RWPE2 (cell line): ENCODE measurements around the gene MUC4.

Source experiments
- ATAC-seq: fragments of 200-7000 bp; cut with Tn5 transposase; 3 replicates; pipeline ENCODE4 v1.9.1; 2021; ENCODE audit warnings: low read depth
- DNase-seq: peaks from one replicate; pipeline ENCODE4 v3.0.0-alpha.2; 2020; ENCODE audit warnings: low spot score
- H3K27ac ChIP-seq: fragments of 450-650 bp; 2 replicates; pipeline ENCODE4 v1.5.1; 2017; ENCODE audit warnings: mild to moderate bottlenecking; ENCODE audit not compliant: poor library complexity, severe bottlenecking
- H3K27me3 ChIP-seq: fragments of 250-450 bp; sonication (Bioruptor Pico); 2 replicates; pipeline ENCODE4 v1.5.1; 2021; ENCODE audit warnings: mild to moderate bottlenecking, moderate library complexity; ENCODE audit not compliant: insufficient read depth, poor library complexity, severe bottlenecking
- H3K36me3 ChIP-seq: fragments of 250-450 bp; sonication (Bioruptor Pico); 2 replicates; pipeline ENCODE4 v1.5.1; 2020; ENCODE audit warnings: low read depth, mild to moderate bottlenecking, moderate library complexity
- H3K4me1 ChIP-seq: fragments of 250-450 bp; sonication (Bioruptor Pico); 2 replicates; pipeline ENCODE4 v1.5.1; 2021; ENCODE audit warnings: mild to moderate bottlenecking, moderate library complexity; ENCODE audit not compliant: insufficient read depth, poor library complexity, severe bottlenecking
- H3K4me3 ChIP-seq: fragments of 250-450 bp; sonication (Bioruptor Pico); 2 replicates; pipeline ENCODE4 v1.5.1; 2021; ENCODE audit warnings: mild to moderate bottlenecking, moderate library complexity; ENCODE audit not compliant: severe bottlenecking
- H3K9me3 ChIP-seq: fragments of 250-450 bp; sonication (Bioruptor Pico); 2 replicates; pipeline ENCODE4 v1.5.1; 2021; ENCODE audit warnings: mild to moderate bottlenecking, moderate library complexity; ENCODE audit not compliant: severe bottlenecking
- CTCF ChIP-seq: fragments of 450-650 bp; IDR thresholded peaks from one replicate; pipeline ENCODE4 v1.5.1; 2017; ENCODE audit warnings: mild to moderate bottlenecking, moderate library complexity; ENCODE audit not compliant: poor library complexity, severe bottlenecking

MUC4 gene

GRCh38 chr3:195758721-195759353 lies 52.9 kb downstream of the MUC4 start:
- H3K9me3 ChIP-seq, result no peaks in the 10 kb centered on the region
- H3K4me1 ChIP-seq, result no peaks in the 10 kb centered on the region
- no peaks in the 10 kb centered on the region for H3K36me3 ChIP-seq
- DNase-seq, result no peak
- ATAC-seq, result no peak
- H3K4me3 ChIP-seq, result no peak overlapping the region
- peaks cover 31% of the 10 kb centered on the region for H3K27me3 ChIP-seq
- H3K27ac ChIP-seq, result no peak overlapping the region
- no peak for TF ChIP-seq CTCF

GRCh38 chr3:195757827-195758226 lies 53.9 kb downstream of the MUC4 start:
- ATAC-seq, result no peak
- Histone ChIP-seq H3K27me3 (peaks cover 31% of the 10 kb centered on the region), H3K9me3 (no peaks in the 10 kb centered on the region), H3K36me3 (no peaks in the 10 kb centered on the region), H3K27ac (no peak overlapping the region), H3K4me3 (no peak overlapping the region), H3K4me1 (no peaks in the 10 kb centered on the region)
- DNase-seq, result no peak
- TF ChIP-seq CTCF, result no peak

- Histone ChIP-seq H3K4me3 (no peak overlapping the region), H3K27ac (no peak overlapping the region), H3K36me3 (no peaks in the 10 kb centered on the region), H3K4me1 (no peaks in the 10 kb centered on the region), H3K9me3 (no peaks in the 10 kb centered on the region), H3K27me3 (peaks cover 31% of the 10 kb centered on the region)
- no peak for TF ChIP-seq CTCF
- no peak for ATAC-seq
- DNase-seq, result no peak
Measured at GRCh38 chr3:195757438-195757770, 54.3 kb downstream of the MUC4 start.

GRCh38 chr3:195755791-195756676 lies 55.7 kb downstream of the MUC4 start:
- no peak for TF ChIP-seq CTCF
- H3K4me3 ChIP-seq, result no peak overlapping the region
- DNase-seq (no peak), ATAC-seq (no peak)
- H3K9me3 ChIP-seq, result no peaks in the 10 kb centered on the region
- H3K27me3 ChIP-seq, result peaks cover 19% of the 10 kb centered on the region
- no peak overlapping the region for H3K27ac ChIP-seq
- H3K4me1 ChIP-seq, result no peaks in the 10 kb centered on the region
- H3K36me3 ChIP-seq, result no peaks in the 10 kb centered on the region

GRCh38 chr3:195755391-195755790 lies 56.3 kb downstream of the MUC4 start:
- H3K36me3 ChIP-seq, result no peaks in the 10 kb centered on the region
- H3K4me1 ChIP-seq, result no peaks in the 10 kb centered on the region
- H3K27ac ChIP-seq, result no peak overlapping the region
- TF ChIP-seq CTCF, result no peak
- no peak overlapping the region for H3K4me3 ChIP-seq
- H3K9me3 ChIP-seq, result no peaks in the 10 kb centered on the region
- no peak for ATAC-seq
- H3K27me3 ChIP-seq, result peaks cover 15% of the 10 kb centered on the region
- DNase-seq, result no peak
